ENCODE results near the gene GPX1.

DNA sequence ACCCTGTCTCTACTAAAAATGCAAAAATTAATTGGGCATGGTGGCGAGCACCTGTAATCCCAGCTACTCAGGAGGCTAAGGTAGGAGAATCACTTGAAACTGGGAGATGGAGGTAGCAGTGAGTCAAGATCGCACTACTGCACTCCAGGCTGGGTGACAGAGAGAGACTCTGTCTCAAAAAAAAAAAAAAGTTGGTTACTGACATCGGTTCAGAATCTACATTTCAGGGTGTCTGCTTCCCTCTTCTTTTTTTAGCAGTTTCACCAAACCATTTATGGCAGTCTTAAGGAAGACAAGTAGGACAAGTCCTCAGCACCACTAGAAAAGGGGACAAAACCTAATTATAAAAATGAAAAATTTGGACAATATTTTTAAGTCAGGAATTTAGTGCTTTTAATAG lies 15.0 kb downstream of the GPX1 start:
- TF ChIP-seq, protein P1, sequence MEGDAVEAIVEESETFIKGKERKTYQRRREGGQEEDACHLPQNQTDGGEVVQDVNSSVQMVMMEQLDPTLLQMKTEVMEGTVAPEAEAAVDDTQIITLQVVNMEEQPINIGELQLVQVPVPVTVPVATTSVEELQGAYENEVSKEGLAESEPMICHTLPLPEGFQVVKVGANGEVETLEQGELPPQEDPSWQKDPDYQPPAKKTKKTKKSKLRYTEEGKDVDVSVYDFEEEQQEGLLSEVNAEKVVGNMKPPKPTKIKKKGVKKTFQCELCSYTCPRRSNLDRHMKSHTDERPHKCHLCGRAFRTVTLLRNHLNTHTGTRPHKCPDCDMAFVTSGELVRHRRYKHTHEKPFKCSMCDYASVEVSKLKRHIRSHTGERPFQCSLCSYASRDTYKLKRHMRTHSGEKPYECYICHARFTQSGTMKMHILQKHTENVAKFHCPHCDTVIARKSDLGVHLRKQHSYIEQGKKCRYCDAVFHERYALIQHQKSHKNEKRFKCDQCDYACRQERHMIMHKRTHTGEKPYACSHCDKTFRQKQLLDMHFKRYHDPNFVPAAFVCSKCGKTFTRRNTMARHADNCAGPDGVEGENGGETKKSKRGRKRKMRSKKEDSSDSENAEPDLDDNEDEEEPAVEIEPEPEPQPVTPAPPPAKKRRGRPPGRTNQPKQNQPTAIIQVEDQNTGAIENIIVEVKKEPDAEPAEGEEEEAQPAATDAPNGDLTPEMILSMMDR (IDR thresholded peaks at IDR 0.05), result no peak
- no peak for TF ChIP-seq POLR2A (IDR thresholded peaks at IDR 0.05)

Data from thyroid gland (tissue), 4 donors.